ENCODE results near the gene FAM98B. TPM values are rescaled to one million over a fixed set of nuclear protein-coding genes. Genes with fewer than 3 reads are reported as not detected.

FAM98B gene
- total and polyA plus RNA-seq, 2 donors (not counting 1 experiment from before 2014, with no cell fraction given) = 1.4 to 21.5 TPM

- no peak for DNase-seq
Observed at GRCh38 chr15:38454696-38455090, 766 bp downstream of the FAM98B start.

GRCh38 chr15:38455092-38455491, 1.2 kb downstream of the FAM98B start:
- DNase-seq (no peak), ATAC-seq (ENCODE audit: low read depth) (no peak)
- POLR2A ChIA-PET = interaction anchor here (1.0 kb wide), 1 partner anchor 228 kb away, joined by 3 read pairs; no protein-coding TSS in a partner anchor
- H3K27ac Mint-ChIP-seq = peak overlapping the region; percentile 97
- TF ChIP-seq EZH2 (IDR thresholded peaks at IDR 0.05; ENCODE audit: borderline replicate concordance, insufficient read depth, low read depth, low read length, poor library complexity, severe bottlenecking) (no peak), CTCF (IDR thresholded peaks at IDR 0.05) (no peak)
- H3K9me3 Mint-ChIP-seq (ENCODE audit: insufficient read depth) = no peaks in the 10 kb centered on the region
- intact Hi-C loops (cut with micrococcal nuclease) = no loop called here
- Histone ChIP-seq H3K27me3 (replicated peaks in 1 of 4; ENCODE audit: control extremely low read depth in 1 of 4, control insufficient read depth in 3 of 4, insufficient read depth in 4 of 4, low read length in 3 of 4) (no peaks in the 10 kb centered on the region), H2AFZ (ENCODE audit: insufficient read depth, low read depth, low read length, poor library complexity, severe bottlenecking) (peak overlapping the region; percentile 88), H3K27ac (ENCODE audit: low read length in 2 of 2) (peak overlapping the region in 1 of 2 donors; percentile 89), H3K9ac (ENCODE audit: low read length) (peak overlapping the region; percentile 95), H3K79me2 (ENCODE audit: control insufficient read depth, insufficient read depth, low read length) (peaks cover 55% of the 10 kb centered on the region), H3K4me2 (replicated peaks; ENCODE audit: low read depth, low read length, poor library complexity, severe bottlenecking) (peak overlapping the region; percentile 75), H3K36me3 (replicated peaks in 1 of 2; ENCODE audit: control extremely low read depth in 1 of 2, control insufficient read depth in 1 of 2, extremely low read depth in 1 of 2, insufficient read depth in 2 of 2, low read length in 1 of 2) (no peaks in the 10 kb centered on the region), H3K9me3 (ENCODE audit: control extremely low read depth in 1 of 3, control insufficient read depth in 2 of 3, insufficient read depth in 1 of 3, low read length in 2 of 3) (peaks cover 0 to 1% (median 0%) of the 10 kb centered on the region in 3 donors), H4K20me1 (ENCODE audit: control insufficient read depth, insufficient read depth, low read length, poor library complexity, severe bottlenecking) (peaks cover 23% of the 10 kb centered on the region), H3K4me1 (ENCODE audit: control insufficient read depth in 2 of 2, insufficient read depth in 2 of 2, low read length in 2 of 2) (peaks cover 9% of the 10 kb centered on the region in 2 donors), H3K4me3 (ENCODE audit: control extremely low read depth in 1 of 5, extremely low read depth in 1 of 5, insufficient read depth in 1 of 5, low read depth in 2 of 5, low read length in 4 of 5) (peak overlapping the region; percentile 69 to 94 (median 86))
- CTCF ChIA-PET = interaction anchor here (0.6 to 3.7 kb wide), 10 partner anchors 9 to 252 kb away, joined by 3 to 50 read pairs (median 8); partner anchors contain the start of gene RASGRP1
- peaks cover 32% of the 10 kb centered on the region for H3K4me1 Mint-ChIP-seq
- 8% methylated on average over 2 of the region's 4 CpGs for WGBS (ENCODE audit: insufficient coverage)
- peaks cover 10% of the 10 kb centered on the region for H3K27me3 Mint-ChIP-seq
- H3K4me3 Mint-ChIP-seq = peak overlapping the region; percentile 99

More at GRCh38 chr15:38454696-38455090, 766 bp downstream of the FAM98B start:
- Histone ChIP-seq H3K4me2 (replicated peaks; ENCODE audit: low read depth, low read length, poor library complexity, severe bottlenecking) (peak overlapping the region; percentile 75), H3K27me3 (replicated peaks in 1 of 4; ENCODE audit: control extremely low read depth in 1 of 4, control insufficient read depth in 3 of 4, insufficient read depth in 4 of 4, low read length in 3 of 4) (no peaks in the 10 kb centered on the region), H3K9ac (ENCODE audit: low read length) (peak overlapping the region; percentile 95), H3K9me3 (ENCODE audit: control extremely low read depth in 1 of 3, control insufficient read depth in 2 of 3, insufficient read depth in 1 of 3, low read length in 2 of 3) (peaks cover 0 to 1% (median 0%) of the 10 kb centered on the region in 3 donors), H3K27ac (ENCODE audit: low read length in 2 of 2) (peak overlapping the region; percentile 87 to 89), H3K4me3 (ENCODE audit: control extremely low read depth in 1 of 5, extremely low read depth in 1 of 5, insufficient read depth in 1 of 5, low read depth in 2 of 5, low read length in 4 of 5) (peak overlapping the region; percentile 69 to 94 (median 86)), H3K36me3 (replicated peaks in 1 of 2; ENCODE audit: control extremely low read depth in 1 of 2, control insufficient read depth in 1 of 2, extremely low read depth in 1 of 2, insufficient read depth in 2 of 2, low read length in 1 of 2) (no peaks in the 10 kb centered on the region), H3K4me1 (ENCODE audit: control insufficient read depth in 2 of 2, insufficient read depth in 2 of 2, low read length in 2 of 2) (peaks cover 9% of the 10 kb centered on the region in 2 donors), H4K20me1 (ENCODE audit: control insufficient read depth, insufficient read depth, low read length, poor library complexity, severe bottlenecking) (peaks cover 19% of the 10 kb centered on the region), H3K79me2 (ENCODE audit: control insufficient read depth, insufficient read depth, low read length) (peaks cover 51% of the 10 kb centered on the region), H2AFZ (ENCODE audit: insufficient read depth, low read depth, low read length, poor library complexity, severe bottlenecking) (peak overlapping the region; percentile 88)
- intact Hi-C loops (cut with micrococcal nuclease) = loop anchor here (1.0 to 5.0 kb wide), 4 partner anchors 20 to 216 kb away; partner anchors contain the start of genes RASGRP1 and SPRED1
- Mint-ChIP-seq H3K4me3 (peak overlapping the region; percentile 99), H3K4me1 (peaks cover 28% of the 10 kb centered on the region), H3K27me3 (peaks cover 10% of the 10 kb centered on the region), H3K27ac (peak overlapping the region; percentile 97), H3K9me3 (ENCODE audit: insufficient read depth) (no peaks in the 10 kb centered on the region)
- ChIA-PET POLR2A (interaction anchor here (1.0 to 1.1 kb wide), 2 partner anchors 109 to 228 kb away, joined by 3 to 4 read pairs; no protein-coding TSS in a partner anchor), CTCF (interaction anchor here (0.8 to 3.7 kb wide), 13 partner anchors 10 to 252 kb away, joined by 3 to 50 read pairs (median 5); partner anchors contain the start of gene RASGRP1)
- 0% methylated on average over 1 of the region's 12 CpGs for WGBS (ENCODE audit: insufficient coverage)
- TF ChIP-seq EZH2 (IDR thresholded peaks at IDR 0.05; ENCODE audit: borderline replicate concordance, insufficient read depth, low read depth, low read length, poor library complexity, severe bottlenecking) = no peak
- no peak for ATAC-seq (ENCODE audit: low read depth)

Data from B cell (primary cell).